ENCODE results near the gene MUC12. TPM values are rescaled to one million over a fixed set of nuclear protein-coding genes. Genes with fewer than 3 reads are reported as not detected.
"Not testable (repeated sequence)": the region's sequence is repeated elsewhere in the genome, so short reads cannot be mapped to it uniquely, and the experiment has no call there.

Gene MUC12
- total and polyA plus RNA-seq, 5 donors: 0.63 TPM; not detected in 4

- DNase-seq: no peak
- H3K27me3 ChIP-seq (ENCODE audit: control insufficient read depth, insufficient read depth): no peaks in the 10 kb centered on the region
These were observed 51.1 kb downstream of the MUC12 start for GRCh38 chr7:101020444-101020843.

GRCh38 chr7:101021703-101022102, 52.3 kb downstream of the MUC12 start:
- WGBS: 61% methylated on average over 3 of the region's 3 CpGs
- ATAC-seq (no peak), DNase-seq (no peak)
- intact Hi-C loops (cut with DNase I): no loop called here
- Histone ChIP-seq H3K4me3 (ENCODE audit: low read length) (no peak overlapping the region), H3K4me1 (ENCODE audit: control insufficient read depth, insufficient read depth, low read length) (no peaks in the 10 kb centered on the region), H3K9me3 (ENCODE audit: control insufficient read depth, low read length) (no peaks in the 10 kb centered on the region), H3K27me3 (ENCODE audit: control insufficient read depth, insufficient read depth) (no peaks in the 10 kb centered on the region), H3K27ac (ENCODE audit: low read length) (no peak overlapping the region)

More at GRCh38 chr7:101020444-101020843, 51.1 kb downstream of the MUC12 start:
- H3K27ac ChIP-seq (ENCODE audit: low read length): no peak overlapping the region
- H3K4me1 ChIP-seq (ENCODE audit: control insufficient read depth, insufficient read depth, low read length): no peaks in the 10 kb centered on the region
- H3K4me3 ChIP-seq (ENCODE audit: low read length): no peak overlapping the region
- H3K9me3 ChIP-seq (ENCODE audit: control insufficient read depth, low read length): no peaks in the 10 kb centered on the region
- intact Hi-C loops (cut with DNase I): no loop called here
- WGBS: 76% methylated on average over 8 of the region's 8 CpGs
- no peak for ATAC-seq

GRCh38 chr7:101023839-101024238, 54.5 kb downstream of the MUC12 start:
- no peaks in the 10 kb centered on the region for H3K9me3 ChIP-seq (ENCODE audit: control insufficient read depth, low read length)
- DNase-seq: no peak
- no peak for ATAC-seq
- WGBS: 71% methylated on average over 2 of the region's 2 CpGs
- intact Hi-C loops (cut with DNase I): no loop called here
- no peak overlapping the region for H3K27ac ChIP-seq (ENCODE audit: low read length)
- no peaks in the 10 kb centered on the region for H3K4me1 ChIP-seq (ENCODE audit: control insufficient read depth, insufficient read depth, low read length)
- H3K4me3 ChIP-seq (ENCODE audit: low read length): no peak overlapping the region
- no peaks in the 10 kb centered on the region for H3K27me3 ChIP-seq (ENCODE audit: control insufficient read depth, insufficient read depth)

DNA sequence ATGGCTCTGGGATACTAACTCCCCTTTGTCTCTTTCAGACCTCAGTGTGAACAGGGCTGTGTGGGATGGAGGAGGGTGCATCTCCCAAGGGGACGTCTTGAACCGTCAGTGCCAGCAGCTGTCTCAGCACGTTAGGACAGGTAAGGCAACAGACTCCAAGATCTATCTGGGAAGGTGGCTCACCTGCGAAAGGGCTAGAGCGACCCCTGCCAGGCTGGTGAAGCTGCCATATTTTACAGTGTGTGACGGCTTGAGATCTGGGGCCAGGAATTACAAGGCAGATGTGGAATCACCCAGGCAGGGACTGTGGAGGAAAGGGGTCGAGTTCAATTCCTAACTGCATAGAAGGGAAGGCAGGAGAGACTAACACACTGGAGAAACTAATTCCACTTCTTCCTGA, 61.7 kb downstream of the MUC12 start:
- H3K27me3 ChIP-seq (ENCODE audit: control insufficient read depth, insufficient read depth): no peaks in the 10 kb centered on the region
- H3K27ac ChIP-seq (ENCODE audit: low read length): no peak overlapping the region
- intact Hi-C loops (cut with DNase I): no loop called here
- DNase-seq (no peak), ATAC-seq (no peak)
- no peaks in the 10 kb centered on the region for H3K4me1 ChIP-seq (ENCODE audit: control insufficient read depth, insufficient read depth, low read length)
- H3K4me3 ChIP-seq (ENCODE audit: low read length): no peak overlapping the region
- no peaks in the 10 kb centered on the region for H3K9me3 ChIP-seq (ENCODE audit: control insufficient read depth, low read length)
- WGBS: 17% methylated on average over 7 of the region's 7 CpGs

DNA sequence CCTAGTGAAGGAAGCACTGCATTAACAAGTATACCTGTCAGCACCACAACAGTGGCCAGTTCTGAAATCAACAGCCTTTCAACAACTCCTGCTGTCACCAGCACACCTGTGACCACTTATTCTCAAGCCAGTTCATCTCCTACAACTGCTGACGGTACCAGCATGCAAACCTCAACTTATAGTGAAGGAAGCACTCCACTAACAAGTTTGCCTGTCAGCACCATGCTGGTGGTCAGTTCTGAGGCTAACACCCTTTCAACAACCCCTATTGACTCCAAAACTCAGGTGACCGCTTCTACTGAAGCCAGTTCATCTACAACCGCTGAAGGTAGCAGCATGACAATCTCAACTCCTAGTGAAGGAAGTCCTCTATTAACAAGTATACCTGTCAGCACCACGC, 66.6 kb downstream of the MUC12 start:
- DNase-seq: no peak
- no peaks in the 10 kb centered on the region for H3K9me3 ChIP-seq (ENCODE audit: control insufficient read depth, low read length)
- no peak overlapping the region for H3K4me3 ChIP-seq (ENCODE audit: low read length)
- 65% methylated on average over 4 of the region's 4 CpGs for WGBS
- no peak for ATAC-seq
- H3K4me1 ChIP-seq (ENCODE audit: control insufficient read depth, insufficient read depth, low read length): no peaks in the 10 kb centered on the region
- no peak overlapping the region for H3K27ac ChIP-seq (ENCODE audit: low read length)
- H3K27me3 ChIP-seq (ENCODE audit: control insufficient read depth, insufficient read depth): no peaks in the 10 kb centered on the region
- intact Hi-C loops (cut with DNase I): no loop called here

GRCh38 chr7:101041283-101041682, 71.9 kb downstream of the MUC12 start:
- ATAC-seq; H3K4me3 ChIP-seq (ENCODE audit: low read length); H3K9me3 ChIP-seq (ENCODE audit: control insufficient read depth, low read length); intact Hi-C loops (cut with DNase I); H3K27ac ChIP-seq (ENCODE audit: low read length); H3K4me1 ChIP-seq (ENCODE audit: control insufficient read depth, insufficient read depth, low read length); H3K27me3 ChIP-seq (ENCODE audit: control insufficient read depth, insufficient read depth); DNase-seq: not testable (repeated sequence)
- WGBS: 74% methylated on average over 6 of the region's 6 CpGs

- no peaks in the 10 kb centered on the region for H3K4me1 ChIP-seq (ENCODE audit: control insufficient read depth, insufficient read depth, low read length)
- intact Hi-C loops (cut with DNase I): loop anchor here (2.0 to 5.0 kb wide), 3 partner anchors 91 to 162 kb away; partner anchors contain the start of genes ACHE (in 2 of the 4) and MUC12 (in 1 of the 4)
- ATAC-seq (peak; percentile 68 to 69), DNase-seq (peak; percentile 61 to 86 (median 85))
- H3K27me3 ChIP-seq (ENCODE audit: control insufficient read depth, insufficient read depth): no peaks in the 10 kb centered on the region
- no peaks in the 10 kb centered on the region for H3K9me3 ChIP-seq (ENCODE audit: control insufficient read depth, low read length)
- no peak overlapping the region for H3K27ac ChIP-seq (ENCODE audit: low read length)
- WGBS: 17% methylated on average over 9 of the region's 9 CpGs
- H3K4me3 ChIP-seq (ENCODE audit: low read length): no peak overlapping the region
These were observed 89.0 kb downstream of the MUC12 start for GRCh38 chr7:101058355-101058754.

DNA sequence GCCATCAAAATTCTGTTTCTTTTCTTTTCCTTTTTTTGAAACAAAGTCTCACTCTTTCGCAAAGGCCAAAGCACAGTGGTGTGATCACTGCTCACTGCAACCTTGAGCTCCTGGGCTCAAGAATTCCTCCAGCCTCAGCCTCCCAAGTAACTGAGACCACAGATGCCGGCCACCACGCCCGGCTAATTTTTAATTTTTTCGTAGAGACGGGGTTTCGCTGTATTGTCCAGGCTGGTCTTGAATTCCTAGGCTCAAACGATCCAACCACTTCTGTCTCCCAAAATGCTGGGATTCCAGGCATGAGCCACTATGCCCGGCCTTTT, 90.2 kb downstream of the MUC12 start:
- intact Hi-C loops (cut with DNase I): loop anchor here (2.0 to 5.0 kb wide), 3 partner anchors 92 to 163 kb away; partner anchors contain the start of genes ACHE (in 2 of the 4) and MUC12 (in 1 of the 4)
- DNase-seq (no peak), ATAC-seq (no peak)
- H3K9me3 ChIP-seq (ENCODE audit: control insufficient read depth, low read length): no peaks in the 10 kb centered on the region
- no peaks in the 10 kb centered on the region for H3K4me1 ChIP-seq (ENCODE audit: control insufficient read depth, insufficient read depth, low read length)
- no peak overlapping the region for H3K4me3 ChIP-seq (ENCODE audit: low read length)
- no peaks in the 10 kb centered on the region for H3K27me3 ChIP-seq (ENCODE audit: control insufficient read depth, insufficient read depth)
- WGBS: 27% methylated on average over 9 of the region's 9 CpGs
- H3K27ac ChIP-seq (ENCODE audit: low read length): no peak overlapping the region

GRCh38 chr7:101060992-101061391, 91.6 kb downstream of the MUC12 start:
- Histone ChIP-seq H3K9me3 (ENCODE audit: control insufficient read depth, low read length) (no peaks in the 10 kb centered on the region), H3K4me3 (ENCODE audit: low read length) (no peak overlapping the region), H3K27ac (ENCODE audit: low read length) (no peak overlapping the region), H3K27me3 (ENCODE audit: control insufficient read depth, insufficient read depth) (no peaks in the 10 kb centered on the region), H3K4me1 (ENCODE audit: control insufficient read depth, insufficient read depth, low read length) (no peaks in the 10 kb centered on the region)
- ATAC-seq (no peak), DNase-seq (no peak)
- 76% methylated on average over 5 of the region's 5 CpGs for WGBS
- intact Hi-C loops (cut with DNase I): no loop called here

- intact Hi-C loops (cut with DNase I); H3K27me3 ChIP-seq (ENCODE audit: control insufficient read depth, insufficient read depth); ATAC-seq; DNase-seq; H3K27ac ChIP-seq (ENCODE audit: low read length); H3K4me1 ChIP-seq (ENCODE audit: control insufficient read depth, insufficient read depth, low read length); H3K4me3 ChIP-seq (ENCODE audit: low read length); H3K9me3 ChIP-seq (ENCODE audit: control insufficient read depth, low read length): not testable (repeated sequence)
- WGBS: 73% methylated on average over 9 of the region's 9 CpGs
These were observed 94.8 kb downstream of the MUC12 start for GRCh38 chr7:101064176-101064550.

DNA sequence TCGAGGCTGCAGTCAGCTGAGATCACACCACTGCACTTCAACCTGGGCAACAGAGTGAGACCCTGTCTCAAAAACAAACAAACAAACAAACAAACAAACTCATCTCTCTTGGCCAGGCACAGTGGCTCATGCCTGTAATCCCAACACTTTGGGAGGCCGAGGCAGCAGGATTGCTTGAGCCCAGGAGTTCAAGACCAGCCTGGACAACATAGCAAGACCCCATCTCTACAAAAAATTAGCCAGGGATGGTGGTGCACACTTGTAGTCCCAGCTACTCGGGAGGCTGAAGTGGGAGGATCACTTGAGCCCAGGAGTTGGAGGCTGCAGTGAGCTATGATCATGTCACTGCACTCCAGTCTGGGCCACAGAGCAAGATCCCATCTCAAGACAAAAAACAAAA, 95.8 kb downstream of the MUC12 start:
- H3K27me3 ChIP-seq (ENCODE audit: control insufficient read depth, insufficient read depth); intact Hi-C loops (cut with DNase I); DNase-seq; H3K27ac ChIP-seq (ENCODE audit: low read length); H3K4me1 ChIP-seq (ENCODE audit: control insufficient read depth, insufficient read depth, low read length); H3K9me3 ChIP-seq (ENCODE audit: control insufficient read depth, low read length); ATAC-seq; H3K4me3 ChIP-seq (ENCODE audit: low read length): not testable (repeated sequence)
- 70% methylated on average over 3 of the region's 3 CpGs for WGBS

GRCh38 chr7:101066141-101066832, 96.9 kb downstream of the MUC12 start:
- no peaks in the 10 kb centered on the region for H3K27me3 ChIP-seq (ENCODE audit: control insufficient read depth, insufficient read depth)
- DNase-seq: no peak

More at GRCh38 chr7:101066141-101066832, 96.9 kb downstream of the MUC12 start:
- Histone ChIP-seq H3K4me3 (ENCODE audit: low read length) (no peak overlapping the region), H3K4me1 (ENCODE audit: control insufficient read depth, insufficient read depth, low read length) (no peaks in the 10 kb centered on the region), H3K27ac (ENCODE audit: low read length) (no peak overlapping the region), H3K9me3 (ENCODE audit: control insufficient read depth, low read length) (no peaks in the 10 kb centered on the region)
- intact Hi-C loops (cut with DNase I): no loop called here
- ATAC-seq: no peak
- 30% methylated on average over 15 of the region's 15 CpGs for WGBS

All from right cardiac atrium (tissue), 5 donors.